ENCODE measurements around the gene FGF14.

FGF14 gene

DNA sequence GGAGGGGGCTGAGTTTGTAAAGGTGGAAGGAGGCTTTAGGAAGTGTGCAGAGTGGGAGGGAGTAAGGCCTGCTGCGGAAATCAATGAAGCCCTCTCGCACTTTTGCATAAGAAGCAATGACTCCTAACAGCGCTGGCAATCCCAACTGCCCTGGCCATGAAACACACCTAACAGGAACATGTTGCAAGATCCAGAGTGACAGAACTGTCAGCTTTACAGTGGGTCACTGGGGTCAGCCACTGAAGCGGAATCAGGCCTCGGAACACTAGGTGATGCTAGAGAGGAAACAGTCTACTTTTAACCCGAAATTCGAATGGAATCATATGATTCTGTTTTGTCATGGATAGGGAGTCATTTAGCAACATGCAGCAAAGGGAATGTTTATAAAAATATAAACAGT is 54.4 kb downstream of the FGF14 start:
- DNase-seq (ENCODE audit: low read depth): no peak
- TF ChIP-seq, protein P1, sequence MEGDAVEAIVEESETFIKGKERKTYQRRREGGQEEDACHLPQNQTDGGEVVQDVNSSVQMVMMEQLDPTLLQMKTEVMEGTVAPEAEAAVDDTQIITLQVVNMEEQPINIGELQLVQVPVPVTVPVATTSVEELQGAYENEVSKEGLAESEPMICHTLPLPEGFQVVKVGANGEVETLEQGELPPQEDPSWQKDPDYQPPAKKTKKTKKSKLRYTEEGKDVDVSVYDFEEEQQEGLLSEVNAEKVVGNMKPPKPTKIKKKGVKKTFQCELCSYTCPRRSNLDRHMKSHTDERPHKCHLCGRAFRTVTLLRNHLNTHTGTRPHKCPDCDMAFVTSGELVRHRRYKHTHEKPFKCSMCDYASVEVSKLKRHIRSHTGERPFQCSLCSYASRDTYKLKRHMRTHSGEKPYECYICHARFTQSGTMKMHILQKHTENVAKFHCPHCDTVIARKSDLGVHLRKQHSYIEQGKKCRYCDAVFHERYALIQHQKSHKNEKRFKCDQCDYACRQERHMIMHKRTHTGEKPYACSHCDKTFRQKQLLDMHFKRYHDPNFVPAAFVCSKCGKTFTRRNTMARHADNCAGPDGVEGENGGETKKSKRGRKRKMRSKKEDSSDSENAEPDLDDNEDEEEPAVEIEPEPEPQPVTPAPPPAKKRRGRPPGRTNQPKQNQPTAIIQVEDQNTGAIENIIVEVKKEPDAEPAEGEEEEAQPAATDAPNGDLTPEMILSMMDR (IDR thresholded peaks at IDR 0.05; ENCODE audit: low read depth, low read length, missing control alignments): no peak
- no peak overlapping the region for H3K4me3 ChIP-seq (ENCODE audit: low read depth, low read length)

DNA sequence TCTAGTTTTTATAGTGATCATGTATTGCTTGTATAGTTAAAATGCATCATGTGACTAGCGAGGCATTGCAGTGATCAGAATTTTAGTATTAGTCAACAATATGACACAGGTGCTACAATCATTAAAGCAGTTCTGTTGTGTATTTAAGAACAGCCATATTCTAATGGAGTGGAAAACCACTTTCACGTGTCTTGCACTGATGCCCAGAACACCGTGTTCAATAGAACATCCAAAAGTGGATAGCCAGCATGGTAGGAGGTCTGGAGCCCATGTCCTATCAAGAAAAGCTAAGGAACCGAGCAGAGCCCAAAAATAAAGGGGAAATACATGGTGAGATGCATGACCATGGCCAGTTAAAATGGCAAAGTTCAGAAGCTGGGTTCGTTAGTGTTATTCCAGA is 55.1 kb downstream of the FGF14 start:
- H3K4me3 ChIP-seq (ENCODE audit: low read depth, low read length): no peak overlapping the region
- no peak for DNase-seq (ENCODE audit: low read depth)
- TF ChIP-seq, protein P1 (IDR thresholded peaks at IDR 0.05; ENCODE audit: low read depth, low read length, missing control alignments): no peak

DNA sequence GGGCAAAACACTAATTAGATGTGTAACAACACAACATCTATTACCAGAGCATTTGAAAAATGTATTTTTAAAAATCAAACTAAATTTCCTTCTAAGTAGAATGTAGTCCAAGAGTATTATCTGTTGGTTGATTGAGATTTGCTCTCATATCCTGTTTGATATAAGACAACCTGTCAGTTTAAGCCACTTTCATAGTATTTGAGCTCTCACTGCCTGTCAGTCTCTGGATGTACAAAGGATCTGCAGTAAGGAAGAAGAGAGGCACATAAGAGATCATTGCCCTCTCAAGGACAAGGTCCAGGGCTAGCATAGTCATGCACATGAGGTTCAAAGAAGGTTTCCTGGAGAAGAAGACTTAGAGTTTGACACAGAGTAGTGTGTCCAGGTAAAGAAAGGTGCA is 57.4 kb downstream of the FGF14 start:
- DNase-seq (ENCODE audit: low read depth): no peak
- no peak overlapping the region for H3K4me3 ChIP-seq (ENCODE audit: low read depth, low read length)
- TF ChIP-seq, protein P1 (IDR thresholded peaks at IDR 0.05; ENCODE audit: low read depth, low read length, missing control alignments): no peak

DNA sequence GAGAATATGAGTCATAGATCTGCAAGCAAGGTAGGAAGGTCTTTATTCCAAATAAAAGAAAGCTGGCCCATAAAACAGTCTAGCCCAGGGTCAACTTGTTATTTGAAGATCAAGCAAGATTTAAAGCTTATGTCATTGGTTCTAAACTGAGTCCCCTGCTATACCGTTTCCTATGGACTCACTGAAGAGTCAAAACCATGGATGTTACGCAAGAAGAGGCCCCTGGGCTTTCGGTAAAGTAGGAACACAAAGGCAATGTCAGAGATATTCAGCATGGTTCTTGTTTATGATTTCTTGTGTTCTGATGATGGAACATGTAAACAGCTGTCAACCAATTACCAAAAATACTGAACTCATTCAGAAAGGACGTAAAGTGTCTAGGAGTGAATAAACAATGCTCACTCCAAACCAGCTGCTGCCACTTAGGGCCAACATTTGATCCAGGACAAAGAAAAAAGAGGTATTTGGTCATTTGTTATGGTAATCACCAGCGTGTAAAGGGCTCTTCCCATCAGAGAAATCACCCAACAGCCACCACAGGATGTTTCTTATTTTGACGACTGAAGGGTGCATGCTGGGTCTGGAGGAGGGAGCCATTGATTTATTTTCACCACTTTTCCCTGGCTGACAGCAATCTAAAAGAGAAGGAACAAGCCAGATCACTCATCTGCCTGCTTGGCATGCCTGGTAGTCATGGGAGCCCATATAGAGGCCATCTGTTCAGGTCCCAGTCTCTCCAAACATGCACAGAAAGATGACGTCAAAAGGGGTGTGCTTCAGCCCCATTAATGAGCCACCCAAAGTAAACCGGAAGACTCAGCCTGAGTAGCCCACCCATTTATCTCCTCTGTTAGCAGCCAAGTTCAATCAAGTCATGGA is 68.3 kb downstream of the FGF14 start:
- TF ChIP-seq, protein P1 (IDR thresholded peaks at IDR 0.05; ENCODE audit: low read depth, low read length, missing control alignments): no peak
- H3K4me3 ChIP-seq (ENCODE audit: low read depth, low read length): no peak overlapping the region
- DNase-seq (ENCODE audit: low read depth): no peak

DNA sequence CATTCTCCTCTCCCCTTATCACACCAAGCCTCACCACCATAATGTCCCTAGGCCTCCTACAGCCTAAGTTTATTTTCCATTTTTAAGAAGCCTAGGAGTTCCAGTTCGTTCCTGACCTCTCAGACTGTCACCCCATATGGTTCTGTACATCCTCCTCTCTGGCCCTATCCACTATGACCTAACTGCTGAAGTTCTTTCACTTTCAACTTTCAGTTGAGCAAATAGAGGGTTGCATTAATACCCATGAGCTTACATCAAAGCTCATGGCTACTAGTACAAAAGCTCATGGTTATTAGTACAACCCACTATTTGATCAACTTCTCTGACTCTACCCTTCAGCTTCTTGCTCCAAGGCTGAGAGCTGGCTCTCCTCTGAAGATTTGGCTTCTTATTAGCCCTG is 72.9 kb downstream of the FGF14 start:
- TF ChIP-seq, protein P1 (IDR thresholded peaks at IDR 0.05; ENCODE audit: low read depth, low read length, missing control alignments): no peak
- DNase-seq (ENCODE audit: low read depth): no peak
- no peak overlapping the region for H3K4me3 ChIP-seq (ENCODE audit: low read depth, low read length)

DNA sequence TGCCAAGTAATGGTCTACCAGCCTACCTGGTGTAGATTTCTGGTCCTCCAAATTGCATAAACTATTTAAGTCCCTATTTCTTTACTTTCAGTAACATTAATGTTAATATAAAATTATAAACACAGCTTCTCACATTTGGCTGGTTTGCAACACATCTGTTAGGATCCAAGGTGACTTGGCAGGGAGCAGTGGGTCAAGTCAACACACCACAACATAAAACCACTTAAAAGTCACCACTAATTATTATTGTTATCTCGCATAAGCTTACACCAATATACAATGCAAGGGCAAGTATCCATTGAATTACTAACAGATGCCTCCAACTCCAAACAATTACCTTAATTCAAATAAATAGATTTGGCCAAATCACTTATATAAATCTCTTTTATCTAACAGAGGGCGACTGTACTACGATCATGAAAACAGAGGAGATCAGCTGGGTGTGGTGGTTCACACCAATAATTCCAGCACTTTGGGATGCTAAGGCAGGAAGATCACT is 74.7 kb downstream of the FGF14 start:
- TF ChIP-seq, protein P1 (IDR thresholded peaks at IDR 0.05; ENCODE audit: low read depth, low read length, missing control alignments): no peak

More for the DNA sequence above, 74.7 kb downstream of the FGF14 start:
- no peak overlapping the region for H3K4me3 ChIP-seq (ENCODE audit: low read depth, low read length)
- no peak for DNase-seq (ENCODE audit: low read depth)
